Mesothelial cell of epicardium (in vitro differentiated cells): ENCODE results near the gene DAAM1. TPM values are rescaled to one million over a fixed set of nuclear protein-coding genes. Genes with fewer than 3 reads are reported as not detected.

Experiments
- DNase-seq, 2 experiments: peaks; one replicate each; pipeline ENCODE4 v3.0.0; 2021; ENCODE audit warnings: low spot score in 2 of 2; ENCODE audit not compliant: unreplicated experiment in 2 of 2
- H3K27ac Mint-ChIP-seq: 2 replicates; pipeline ENCODE4 v1.8.0; 2021; ENCODE audit warnings: mixed read lengths
- H3K27me3 Mint-ChIP-seq: 2 replicates; pipeline ENCODE4 v1.8.0; 2021; ENCODE audit warnings: low read depth, mixed read lengths
- H3K36me3 Mint-ChIP-seq: 2 replicates; pipeline ENCODE4 v1.8.0; 2021; ENCODE audit warnings: mixed read lengths
- H3K4me1 Mint-ChIP-seq: 2 replicates; pipeline ENCODE4 v1.8.0; 2021; ENCODE audit warnings: mixed read lengths
- H3K4me3 Mint-ChIP-seq: 2 replicates; pipeline ENCODE4 v1.8.0; 2021; ENCODE audit warnings: mild to moderate bottlenecking, moderate library complexity, mixed read lengths
- H3K9me3 Mint-ChIP-seq: 2 replicates; pipeline ENCODE4 v1.8.0; 2021; ENCODE audit warnings: mixed read lengths
- total RNA-seq: library from RNA; stranded (reverse); gene quantifications from 3 replicates; pipeline ENCODE4 v1.2.1, GENCODE V29; 2021
- TF ChIP-seq, protein P1 (sequence below): fragments of 200-600 bp; sonication (generic); IDR thresholded peaks from one replicate; pipeline ENCODE4 v1.5.0; 2021; ENCODE audit warnings: antibody characterized with exemption; ENCODE audit not compliant: unreplicated experiment

Gene DAAM1
- total RNA-seq, 1 donor from 2014 or later = 44.2 TPM

DNA sequence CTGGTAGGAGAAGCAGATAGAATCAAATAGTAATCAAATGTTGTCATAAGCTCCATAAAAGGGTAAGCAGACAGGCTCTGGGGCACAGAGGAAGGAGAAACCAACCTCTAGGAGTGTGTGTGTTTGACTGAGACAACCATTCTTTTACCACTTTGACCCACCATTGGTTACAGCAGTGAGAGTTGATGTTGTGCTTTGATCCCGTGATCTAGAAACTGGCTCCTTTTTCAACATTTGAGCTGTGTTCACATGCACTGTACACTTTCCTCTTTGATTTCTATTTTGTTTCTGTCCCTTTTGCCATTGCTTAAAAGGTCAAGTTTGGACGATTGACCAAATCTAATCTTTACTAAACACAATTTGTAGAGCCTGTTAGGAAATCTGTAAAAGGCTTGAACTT, 108.0 kb downstream of the DAAM1 start:
- TF ChIP-seq, protein P1, sequence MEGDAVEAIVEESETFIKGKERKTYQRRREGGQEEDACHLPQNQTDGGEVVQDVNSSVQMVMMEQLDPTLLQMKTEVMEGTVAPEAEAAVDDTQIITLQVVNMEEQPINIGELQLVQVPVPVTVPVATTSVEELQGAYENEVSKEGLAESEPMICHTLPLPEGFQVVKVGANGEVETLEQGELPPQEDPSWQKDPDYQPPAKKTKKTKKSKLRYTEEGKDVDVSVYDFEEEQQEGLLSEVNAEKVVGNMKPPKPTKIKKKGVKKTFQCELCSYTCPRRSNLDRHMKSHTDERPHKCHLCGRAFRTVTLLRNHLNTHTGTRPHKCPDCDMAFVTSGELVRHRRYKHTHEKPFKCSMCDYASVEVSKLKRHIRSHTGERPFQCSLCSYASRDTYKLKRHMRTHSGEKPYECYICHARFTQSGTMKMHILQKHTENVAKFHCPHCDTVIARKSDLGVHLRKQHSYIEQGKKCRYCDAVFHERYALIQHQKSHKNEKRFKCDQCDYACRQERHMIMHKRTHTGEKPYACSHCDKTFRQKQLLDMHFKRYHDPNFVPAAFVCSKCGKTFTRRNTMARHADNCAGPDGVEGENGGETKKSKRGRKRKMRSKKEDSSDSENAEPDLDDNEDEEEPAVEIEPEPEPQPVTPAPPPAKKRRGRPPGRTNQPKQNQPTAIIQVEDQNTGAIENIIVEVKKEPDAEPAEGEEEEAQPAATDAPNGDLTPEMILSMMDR = no peak
- no peak overlapping the region for H3K27ac Mint-ChIP-seq
- no peaks in the 10 kb centered on the region for H3K9me3 Mint-ChIP-seq
- DNase-seq = no peak
- H3K4me1 Mint-ChIP-seq = peaks cover 45% of the 10 kb centered on the region
- H3K36me3 Mint-ChIP-seq = peaks cover 12% of the 10 kb centered on the region
- H3K27me3 Mint-ChIP-seq = no peaks in the 10 kb centered on the region
- no peak overlapping the region for H3K4me3 Mint-ChIP-seq

DNA sequence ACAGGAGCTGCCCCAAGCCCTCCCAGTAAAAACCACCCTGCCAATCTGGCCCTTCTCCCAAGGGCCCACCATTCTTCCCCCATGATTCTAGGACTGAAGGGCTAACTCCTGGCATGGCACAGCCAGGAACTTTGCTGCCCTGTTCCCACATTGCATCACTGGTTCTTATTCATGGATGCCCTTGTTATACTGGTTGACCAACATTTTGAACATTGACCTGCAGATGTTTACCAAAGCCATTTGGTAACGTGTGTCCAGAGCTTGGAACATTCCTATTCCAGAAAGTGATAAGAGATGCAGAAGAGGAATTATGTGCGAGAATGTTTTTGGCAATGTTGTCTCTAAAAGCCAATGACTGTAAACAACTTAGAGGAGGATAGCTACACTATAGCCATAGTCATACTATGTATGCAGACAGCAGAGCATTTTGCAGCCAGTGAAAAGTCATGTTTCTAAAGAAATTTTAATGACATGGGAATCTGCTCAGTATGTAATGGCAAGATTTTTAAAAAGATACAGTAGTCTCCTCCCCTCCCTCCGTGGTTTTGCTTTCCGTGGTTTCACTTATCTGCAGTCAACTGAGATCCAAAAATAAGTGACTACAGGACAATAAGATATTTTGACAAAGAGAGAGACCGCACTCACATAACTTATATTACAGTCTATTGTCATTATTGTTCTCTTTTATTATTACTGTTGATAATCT, 108.8 kb downstream of the DAAM1 start:
- Mint-ChIP-seq H3K9me3 (no peaks in the 10 kb centered on the region), H3K36me3 (peaks cover 5% of the 10 kb centered on the region), H3K27me3 (no peaks in the 10 kb centered on the region), H3K4me3 (no peak overlapping the region), H3K27ac (no peak overlapping the region), H3K4me1 (peaks cover 45% of the 10 kb centered on the region)
- no peak for DNase-seq
- TF ChIP-seq, protein P1 = no peak

DNA sequence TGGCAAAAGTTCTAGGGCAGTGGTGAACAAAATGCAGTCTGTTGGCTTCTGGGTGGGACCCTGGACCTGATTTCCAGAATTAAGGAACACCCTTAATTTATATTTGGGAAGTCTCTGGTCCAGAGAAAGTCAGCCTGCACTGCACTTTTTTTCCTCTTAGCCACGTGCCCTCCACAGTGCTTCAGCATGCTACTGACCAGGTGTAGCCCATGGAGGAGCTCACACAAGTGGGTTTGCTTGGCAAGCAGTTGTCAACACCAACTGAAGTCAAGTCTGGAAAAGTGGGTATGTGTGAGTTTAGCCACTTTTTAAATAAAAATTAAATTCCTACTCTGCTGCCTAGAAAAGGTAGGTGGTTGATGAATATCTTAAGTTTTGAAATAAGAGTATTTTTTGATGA, 111.3 kb downstream of the DAAM1 start:
- Mint-ChIP-seq H3K36me3 (no peaks in the 10 kb centered on the region), H3K4me3 (no peak overlapping the region), H3K4me1 (peaks cover 34% of the 10 kb centered on the region), H3K27me3 (no peaks in the 10 kb centered on the region), H3K27ac (no peak overlapping the region), H3K9me3 (no peaks in the 10 kb centered on the region)
- DNase-seq = no peak
- TF ChIP-seq, protein P1 = no peak

DNA sequence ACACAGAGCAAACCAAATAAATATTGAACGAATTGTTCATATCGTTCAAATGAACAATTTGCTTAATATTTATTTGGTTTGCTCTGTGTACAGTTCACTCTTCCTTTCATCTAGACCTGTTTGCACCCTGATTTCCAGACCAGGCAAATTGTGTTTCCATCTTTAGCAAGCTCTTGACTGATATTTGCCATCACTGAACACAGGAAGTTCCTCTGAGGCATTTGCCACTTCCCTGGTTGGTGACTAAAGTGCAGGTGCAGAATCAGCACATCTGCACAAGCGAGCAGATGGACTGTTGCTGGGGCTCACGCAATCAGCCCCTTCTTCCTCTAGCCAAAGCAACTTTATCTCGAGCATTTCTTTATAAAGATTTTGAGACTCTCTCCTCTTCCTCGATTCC, 112.9 kb downstream of the DAAM1 start:
- Mint-ChIP-seq H3K4me1 (peaks cover 33% of the 10 kb centered on the region), H3K9me3 (no peaks in the 10 kb centered on the region), H3K27me3 (no peaks in the 10 kb centered on the region), H3K27ac (no peak overlapping the region), H3K36me3 (no peaks in the 10 kb centered on the region), H3K4me3 (no peak overlapping the region)
- DNase-seq = no peak
- TF ChIP-seq, protein P1 = no peak

DNA sequence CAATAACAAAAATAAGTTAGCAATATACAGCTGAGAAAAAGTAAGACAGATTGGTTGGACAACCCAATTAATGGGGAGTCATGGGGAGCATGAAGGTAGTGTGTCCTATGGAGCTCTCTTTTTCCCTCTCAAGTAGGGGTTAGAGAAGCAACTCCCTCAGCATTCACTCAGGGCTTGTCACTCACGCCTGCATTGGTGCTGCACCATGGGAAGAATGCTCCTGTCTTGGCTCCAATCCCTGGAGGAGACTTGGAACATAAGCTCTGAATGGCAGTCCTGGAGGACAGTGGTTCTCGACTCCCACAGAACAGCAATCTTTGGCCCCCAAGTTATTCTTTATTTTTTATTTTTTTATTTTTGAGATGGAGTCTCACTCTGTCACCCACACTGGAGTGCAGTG, 113.8 kb downstream of the DAAM1 start:
- H3K4me3 Mint-ChIP-seq = no peak overlapping the region
- TF ChIP-seq, protein P1 = no peak
- no peak overlapping the region for H3K27ac Mint-ChIP-seq
- H3K36me3 Mint-ChIP-seq = no peaks in the 10 kb centered on the region
- no peaks in the 10 kb centered on the region for H3K27me3 Mint-ChIP-seq
- DNase-seq = no peak
- H3K4me1 Mint-ChIP-seq = peaks cover 34% of the 10 kb centered on the region
- no peaks in the 10 kb centered on the region for H3K9me3 Mint-ChIP-seq
